ENCODE measurements around the gene ATRN. TPM values are rescaled to one million over a fixed set of nuclear protein-coding genes. Genes with fewer than 3 reads are reported as not detected.

ATRN gene
- total RNA-seq, 1 donor from 2014 or later, result 11.8 TPM

DNA sequence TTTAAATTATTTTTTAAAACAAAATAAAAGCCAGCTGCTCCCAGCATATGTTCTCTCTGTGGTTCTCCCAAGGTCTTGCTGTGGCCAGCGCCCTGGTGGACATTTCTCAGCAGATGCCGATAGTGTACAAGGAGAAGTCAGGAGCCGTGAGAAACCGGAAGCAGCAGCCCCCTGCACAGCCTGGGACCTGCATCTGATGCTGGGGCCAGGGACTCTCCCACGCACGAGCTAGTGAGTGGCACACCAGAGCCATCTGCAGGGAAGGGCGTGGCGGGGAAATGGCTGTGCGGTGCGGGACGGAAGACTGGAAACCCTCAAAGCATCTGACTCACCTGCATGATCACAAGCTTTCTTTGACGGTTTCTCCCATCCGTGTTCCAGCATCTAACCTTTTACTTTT is 175.8 kb downstream of the ATRN start:
- Mint-ChIP-seq H3K4me3 (no peak overlapping the region), H3K9me3 (no peaks in the 10 kb centered on the region), H3K36me3 (ENCODE audit: low read depth) (no peaks in the 10 kb centered on the region), H3K27me3 (no peaks in the 10 kb centered on the region), H3K4me1 (no peaks in the 10 kb centered on the region), H3K27ac (no peak overlapping the region)
- intact Hi-C loops (cut with micrococcal nuclease), result no loop called here
- no peak for DNase-seq

DNA sequence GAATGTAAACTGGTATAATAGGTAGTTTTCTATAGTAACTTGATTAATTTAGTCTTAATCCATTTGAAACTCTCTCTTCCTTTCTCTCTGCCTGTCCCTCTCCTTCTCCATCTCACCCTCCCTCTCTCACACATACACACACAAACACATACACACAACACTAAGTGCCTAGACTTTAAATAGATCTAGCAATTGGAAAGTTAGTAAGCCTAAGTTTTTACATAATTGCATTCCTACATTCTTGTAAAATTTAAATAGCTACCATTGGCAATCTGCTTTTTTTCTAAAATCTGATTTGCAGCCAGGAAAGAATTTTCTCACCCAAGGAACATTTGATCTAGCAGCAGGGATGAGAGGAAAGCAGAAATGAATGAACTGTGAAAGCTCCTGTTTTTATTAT is 176.7 kb downstream of the ATRN start:
- Mint-ChIP-seq H3K4me3 (no peak overlapping the region), H3K9me3 (no peaks in the 10 kb centered on the region), H3K4me1 (peaks cover 3% of the 10 kb centered on the region), H3K27ac (no peak overlapping the region), H3K36me3 (ENCODE audit: low read depth) (no peaks in the 10 kb centered on the region), H3K27me3 (no peaks in the 10 kb centered on the region)
- intact Hi-C loops (cut with micrococcal nuclease), result no loop called here
- DNase-seq, result no peak

DNA sequence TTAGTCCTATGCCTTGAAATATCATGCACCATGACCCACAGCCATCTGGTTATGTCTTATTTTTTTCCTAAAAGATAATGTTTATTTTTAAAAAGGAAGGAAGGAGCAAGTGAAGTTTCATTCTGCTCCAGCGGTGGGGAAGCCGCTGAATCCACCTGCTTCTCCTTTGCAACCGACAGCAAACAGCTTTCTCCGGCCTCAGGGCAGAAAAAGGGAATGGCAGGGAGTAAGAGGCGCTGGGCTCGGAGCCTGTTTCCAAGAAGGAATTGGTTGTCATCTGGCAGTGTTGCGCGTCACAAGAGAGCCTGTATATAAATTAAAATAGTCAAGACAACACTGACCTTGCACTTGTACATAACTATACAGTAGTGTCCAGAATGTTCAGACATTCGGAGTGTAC is 178.1 kb downstream of the ATRN start:
- H3K9me3 Mint-ChIP-seq, result no peaks in the 10 kb centered on the region
- no peaks in the 10 kb centered on the region for H3K36me3 Mint-ChIP-seq (ENCODE audit: low read depth)
- H3K4me1 Mint-ChIP-seq, result peaks cover 6% of the 10 kb centered on the region
- DNase-seq, result no peak
- H3K27me3 Mint-ChIP-seq, result no peaks in the 10 kb centered on the region
- no peak overlapping the region for H3K27ac Mint-ChIP-seq
- H3K4me3 Mint-ChIP-seq, result no peak overlapping the region
- intact Hi-C loops (cut with micrococcal nuclease), result no loop called here

DNA sequence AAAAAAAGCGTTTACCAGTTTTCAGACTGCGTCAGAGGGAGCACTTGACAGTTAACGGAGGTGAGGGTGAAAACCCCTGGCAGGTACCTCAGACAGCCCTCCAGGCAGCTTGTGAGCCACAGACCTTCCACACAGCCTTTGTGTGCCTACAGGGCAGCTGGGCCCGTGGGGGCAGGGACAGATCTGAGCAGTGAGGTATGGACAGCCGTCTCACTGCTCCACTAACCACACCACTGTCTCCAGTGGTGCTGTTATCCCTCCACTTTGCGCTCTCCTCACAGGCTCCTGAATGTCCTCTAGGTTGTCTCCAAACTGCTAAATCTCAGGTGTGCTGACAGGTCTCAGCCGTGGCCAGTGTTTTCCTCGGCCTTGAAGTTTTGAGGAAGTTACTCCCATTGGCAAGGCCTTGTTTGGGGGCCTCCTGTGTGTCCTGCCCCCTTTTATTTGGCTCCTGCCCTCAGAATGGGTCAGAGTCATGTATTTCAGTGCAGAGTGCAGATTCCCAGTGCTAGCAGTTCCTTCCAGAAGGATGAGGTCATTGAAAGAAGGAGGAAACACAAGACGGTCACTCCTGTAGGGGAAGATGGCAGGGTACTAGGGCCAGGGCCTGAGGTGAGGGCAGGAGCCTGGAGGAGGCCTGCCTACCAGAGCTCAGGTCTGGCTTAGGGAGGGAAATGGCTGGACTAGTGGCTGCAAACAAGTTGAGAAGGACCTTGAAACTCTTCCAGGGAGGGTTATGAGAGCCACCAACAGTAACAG is 180.6 kb downstream of the ATRN start:
- Mint-ChIP-seq H3K36me3 (ENCODE audit: low read depth) (no peaks in the 10 kb centered on the region), H3K27me3 (peaks cover 1% of the 10 kb centered on the region)

DNA sequence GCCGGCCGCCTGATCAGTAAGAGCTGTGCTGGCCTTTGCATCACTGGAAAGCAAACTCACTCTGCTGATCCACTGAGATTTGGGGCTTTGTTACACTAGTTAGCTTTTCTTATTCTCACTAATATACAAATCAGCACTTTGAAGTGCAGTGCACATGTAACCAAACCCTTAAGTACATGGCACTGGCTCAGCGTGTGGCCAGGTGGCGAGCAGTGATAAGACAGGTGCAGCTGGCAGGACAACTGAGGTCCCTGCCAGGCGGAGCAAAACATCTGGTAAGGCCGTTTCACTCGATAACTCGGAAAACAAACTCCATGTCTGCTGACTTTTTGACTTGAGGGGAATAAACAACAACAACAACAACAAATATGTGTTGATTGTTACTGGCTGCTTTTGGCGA is 181.4 kb downstream of the ATRN start:
- intact Hi-C loops (cut with micrococcal nuclease), result loop anchor here (10.0 kb wide), 1 partner anchor 87 kb away; no protein-coding TSS in a partner anchor
- Mint-ChIP-seq H3K27me3 (peaks cover 3% of the 10 kb centered on the region), H3K4me1 (peaks cover 6% of the 10 kb centered on the region), H3K9me3 (no peaks in the 10 kb centered on the region), H3K27ac (no peak overlapping the region), H3K36me3 (ENCODE audit: low read depth) (no peaks in the 10 kb centered on the region), H3K4me3 (no peak overlapping the region)
- DNase-seq, result no peak

More for the DNA sequence above, 180.6 kb downstream of the ATRN start:
- H3K4me1 Mint-ChIP-seq, result peaks cover 6% of the 10 kb centered on the region
- no peak overlapping the region for H3K4me3 Mint-ChIP-seq
- no peak overlapping the region for H3K27ac Mint-ChIP-seq
- intact Hi-C loops (cut with micrococcal nuclease), result loop anchor here (10.0 kb wide), 1 partner anchor 87 kb away; no protein-coding TSS in a partner anchor
- no peaks in the 10 kb centered on the region for H3K9me3 Mint-ChIP-seq
- DNase-seq, result no peak

DNA sequence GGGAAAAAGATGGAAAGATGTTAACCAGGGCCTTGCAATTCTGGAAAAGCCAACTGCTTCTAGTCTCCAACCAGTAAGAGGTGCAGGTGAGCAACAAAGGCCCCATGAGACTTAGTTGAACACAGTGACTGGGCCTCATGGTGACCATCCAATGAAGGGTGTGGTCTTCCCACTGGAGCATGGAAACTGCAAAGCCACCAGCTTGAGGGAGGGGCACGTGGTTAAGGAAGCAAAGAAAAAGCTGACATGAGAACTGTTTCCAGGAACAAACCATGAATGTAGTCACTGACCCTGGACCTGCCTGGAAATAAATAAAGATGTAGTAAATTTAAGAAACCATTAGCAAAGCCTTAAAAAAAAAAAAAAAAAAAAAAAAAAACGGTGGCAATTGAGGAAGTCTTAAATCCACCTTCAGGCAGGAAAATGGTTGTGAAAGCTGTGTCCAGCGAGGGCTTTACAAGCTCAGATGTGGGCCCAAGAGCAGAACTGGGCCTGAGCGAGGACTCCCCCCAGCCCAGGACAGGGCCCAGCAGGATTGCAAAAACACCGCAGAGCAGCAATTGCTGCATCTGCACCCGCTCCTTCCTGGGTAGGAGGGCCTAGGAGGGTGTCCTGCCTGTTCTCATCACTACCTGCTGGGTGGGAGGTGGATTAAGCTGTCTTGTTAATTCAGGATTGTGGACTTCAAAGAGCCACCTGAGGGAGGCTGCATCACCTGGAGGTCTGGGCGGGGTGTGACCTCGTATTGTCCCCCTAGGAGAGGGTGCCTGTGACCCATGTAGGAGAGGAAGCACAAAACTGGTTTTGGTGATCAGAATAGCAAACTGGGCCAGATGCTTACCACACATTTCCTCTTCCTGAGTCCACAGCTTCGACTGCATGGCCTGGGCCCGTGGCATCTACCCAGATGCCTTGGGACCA is 182.1 kb downstream of the ATRN start:
- Mint-ChIP-seq H3K4me1 (peaks cover 6% of the 10 kb centered on the region), H3K9me3 (no peaks in the 10 kb centered on the region), H3K36me3 (ENCODE audit: low read depth) (no peaks in the 10 kb centered on the region), H3K27ac (no peak overlapping the region), H3K27me3 (peaks cover 6% of the 10 kb centered on the region), H3K4me3 (no peak overlapping the region)
- intact Hi-C loops (cut with micrococcal nuclease), result loop anchor here (10.0 kb wide), 1 partner anchor 88 kb away; no protein-coding TSS in a partner anchor
- no peak for DNase-seq

DNA sequence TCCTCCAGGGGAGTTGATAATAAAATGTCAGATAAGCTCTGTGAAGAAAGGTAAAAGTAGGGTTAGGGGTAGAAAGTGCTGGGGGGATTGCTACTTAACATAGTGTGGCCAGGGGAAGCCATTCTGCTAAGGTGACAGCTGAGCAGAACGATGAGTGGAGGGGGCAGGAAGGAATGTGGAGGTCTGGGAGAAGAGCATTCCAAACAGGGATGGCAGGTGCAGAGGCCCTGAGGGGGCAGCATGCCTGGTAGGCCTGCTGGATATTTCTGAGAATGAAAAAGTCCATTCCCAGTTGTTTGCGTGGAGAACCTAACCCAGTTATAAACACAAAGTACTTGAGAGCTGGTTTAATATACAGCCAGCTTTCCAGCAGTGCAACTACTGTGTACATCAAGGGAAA is 183.1 kb downstream of the ATRN start:
- H3K4me3 Mint-ChIP-seq, result no peak overlapping the region
- H3K27me3 Mint-ChIP-seq, result peaks cover 10% of the 10 kb centered on the region
- peaks cover 10% of the 10 kb centered on the region for H3K4me1 Mint-ChIP-seq
- no peaks in the 10 kb centered on the region for H3K9me3 Mint-ChIP-seq
- no peak for DNase-seq
- H3K36me3 Mint-ChIP-seq (ENCODE audit: low read depth), result no peaks in the 10 kb centered on the region
- intact Hi-C loops (cut with micrococcal nuclease), result loop anchor here (10.0 kb wide), 1 partner anchor 89 kb away; no protein-coding TSS in a partner anchor
- H3K27ac Mint-ChIP-seq, result no peak overlapping the region

DNA sequence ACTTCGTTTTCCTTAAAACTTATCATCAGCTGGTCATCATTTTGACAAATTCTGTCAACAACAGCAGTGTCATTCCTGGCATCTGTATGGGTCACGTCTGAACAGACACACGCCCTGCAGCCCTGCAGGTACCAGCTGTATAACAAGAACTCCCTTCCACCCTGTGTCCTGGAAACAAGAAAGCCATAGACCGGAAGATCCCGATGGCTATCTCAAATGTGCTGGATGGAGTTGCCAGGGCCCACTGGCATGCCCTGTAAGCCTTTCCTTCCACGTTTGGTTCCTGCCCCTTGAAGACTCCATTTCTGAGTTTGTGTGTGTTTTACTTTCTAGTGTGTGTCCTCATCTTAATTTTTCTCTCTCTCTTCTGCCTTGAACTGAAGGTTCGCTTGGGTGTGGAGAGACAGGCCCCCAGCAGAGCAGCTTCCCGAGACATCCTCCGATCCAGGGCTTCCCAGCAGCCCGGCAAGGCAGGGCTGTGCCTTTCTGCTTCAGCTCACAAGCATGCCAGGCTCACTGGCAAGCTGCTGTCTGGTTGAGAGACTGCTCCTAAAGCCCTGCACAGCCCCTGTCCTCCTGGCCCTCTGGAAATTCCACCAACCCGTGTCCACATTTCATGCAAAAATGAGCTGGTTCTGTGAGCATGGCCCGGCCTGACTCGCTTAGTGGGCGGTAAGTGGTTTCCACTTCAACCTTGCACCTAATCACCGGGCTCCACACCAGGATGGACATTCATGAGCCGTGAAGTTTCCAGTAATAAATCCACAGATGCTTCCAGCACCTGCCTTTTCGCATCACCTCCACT is 183.7 kb downstream of the ATRN start:
- H3K36me3 Mint-ChIP-seq (ENCODE audit: low read depth), result no peaks in the 10 kb centered on the region
- H3K27me3 Mint-ChIP-seq, result peaks cover 15% of the 10 kb centered on the region
- DNase-seq, result no peak
- H3K4me3 Mint-ChIP-seq, result no peak overlapping the region
- H3K27ac Mint-ChIP-seq, result no peak overlapping the region
- H3K4me1 Mint-ChIP-seq, result peaks cover 15% of the 10 kb centered on the region
- intact Hi-C loops (cut with micrococcal nuclease), result loop anchor here (10.0 kb wide), 1 partner anchor 90 kb away; no protein-coding TSS in a partner anchor
- no peaks in the 10 kb centered on the region for H3K9me3 Mint-ChIP-seq

DNA sequence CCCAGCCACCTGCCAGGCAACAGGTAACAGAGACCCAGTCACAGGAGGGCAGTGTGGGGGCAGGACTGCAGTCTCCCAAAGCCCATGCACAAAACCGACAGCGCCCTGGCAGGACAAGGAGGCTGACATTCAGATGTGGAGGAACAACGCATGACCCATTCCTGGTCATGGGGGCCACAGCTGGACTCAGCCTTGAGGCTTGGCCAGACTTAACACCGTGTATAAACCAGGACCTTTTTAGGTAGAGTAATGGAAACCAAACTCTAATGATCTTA is 184.2 kb downstream of the ATRN start:
- H3K4me1 Mint-ChIP-seq, result peaks cover 15% of the 10 kb centered on the region

DNA sequence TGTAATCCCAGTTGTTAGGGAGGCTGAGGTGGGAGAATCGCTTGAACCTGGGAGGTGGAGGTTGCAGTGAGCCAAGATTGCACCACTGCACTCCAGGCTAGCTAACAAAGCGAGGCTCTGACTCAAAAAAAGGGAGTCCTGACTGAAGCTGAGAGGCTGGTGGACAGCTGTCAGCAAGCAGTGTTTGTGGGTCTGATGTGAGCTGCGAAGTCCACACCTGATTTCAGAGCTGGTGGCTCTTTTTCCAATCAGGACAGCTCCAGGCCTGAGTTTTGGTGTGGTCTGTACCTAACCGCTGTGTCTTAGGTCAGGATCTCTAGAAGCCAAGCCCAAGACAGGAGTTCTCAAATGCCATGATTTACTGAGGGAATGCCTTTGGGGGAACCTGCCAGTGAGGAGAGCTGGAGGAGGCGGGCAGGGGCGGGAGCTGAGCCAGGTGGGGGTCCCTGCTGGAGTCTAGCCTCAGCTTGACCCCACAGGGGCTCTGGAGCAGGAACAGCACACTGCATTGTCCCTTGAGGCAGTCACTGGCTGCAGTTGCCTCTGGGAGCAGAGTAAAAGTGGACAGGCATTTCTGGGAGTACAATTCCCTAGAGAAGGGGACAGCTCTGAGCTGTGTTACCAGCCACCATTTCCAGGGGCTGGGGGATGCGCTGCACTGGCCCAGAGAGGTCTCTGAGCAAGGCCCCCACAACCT is 187.3 kb downstream of the ATRN start:
- H3K36me3 Mint-ChIP-seq (ENCODE audit: low read depth), result no peaks in the 10 kb centered on the region
- intact Hi-C loops (cut with micrococcal nuclease), result loop anchor here (10.0 kb wide), 1 partner anchor 93 kb away; no protein-coding TSS in a partner anchor

More for the DNA sequence above, 184.2 kb downstream of the ATRN start:
- intact Hi-C loops (cut with micrococcal nuclease), result loop anchor here (10.0 kb wide), 1 partner anchor 90 kb away; no protein-coding TSS in a partner anchor
- Mint-ChIP-seq H3K27ac (no peak overlapping the region), H3K36me3 (ENCODE audit: low read depth) (no peaks in the 10 kb centered on the region), H3K9me3 (no peaks in the 10 kb centered on the region), H3K27me3 (peaks cover 19% of the 10 kb centered on the region), H3K4me3 (no peak overlapping the region)
- DNase-seq, result no peak

DNA sequence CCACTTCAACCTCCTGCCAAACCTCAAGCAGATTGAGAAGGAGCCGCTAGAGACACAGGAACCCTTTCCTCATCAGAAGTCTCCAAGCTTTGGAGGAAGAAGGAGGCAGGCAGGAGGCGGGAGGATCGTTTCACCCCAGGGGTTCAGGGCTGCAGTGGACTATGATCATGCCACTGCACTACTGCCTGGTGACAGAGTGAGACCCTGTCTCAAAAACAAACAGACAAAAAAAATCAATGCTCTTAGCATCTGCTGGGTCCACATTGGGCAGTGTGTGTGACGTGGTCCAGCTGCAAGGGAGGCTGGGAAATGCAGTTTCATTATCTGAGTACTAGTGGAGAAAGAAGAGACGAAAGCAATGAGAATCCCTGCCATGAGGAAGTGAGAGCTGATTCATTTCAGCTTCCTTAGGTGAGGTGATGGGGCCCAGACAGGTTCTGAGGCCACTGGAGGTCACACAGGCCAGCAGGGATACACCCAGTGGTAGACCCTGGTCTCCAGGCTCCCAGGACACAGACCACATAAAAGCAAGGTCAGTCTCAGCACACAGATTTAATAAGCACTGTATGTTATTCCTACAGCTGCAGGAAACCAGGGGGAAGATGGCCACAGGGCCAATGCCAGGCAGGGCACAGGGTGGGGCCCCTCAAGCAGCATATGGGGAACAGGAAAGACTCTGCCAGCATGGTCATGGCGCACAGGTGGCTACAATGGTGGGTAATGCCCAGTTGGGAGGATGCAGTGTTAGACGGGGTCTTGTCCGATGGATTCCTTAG is 188.1 kb downstream of the ATRN start:
- H3K4me1 Mint-ChIP-seq, result peaks cover 9% of the 10 kb centered on the region
- intact Hi-C loops (cut with micrococcal nuclease), result loop anchor here (10.0 kb wide), 1 partner anchor 94 kb away; no protein-coding TSS in a partner anchor
- DNase-seq, result peak; percentile 64
- H3K36me3 Mint-ChIP-seq (ENCODE audit: low read depth), result no peaks in the 10 kb centered on the region
- no peaks in the 10 kb centered on the region for H3K9me3 Mint-ChIP-seq
- peaks cover 45% of the 10 kb centered on the region for H3K27me3 Mint-ChIP-seq
- peak overlapping the region; percentile 40 for H3K4me3 Mint-ChIP-seq
- H3K27ac Mint-ChIP-seq, result no peak overlapping the region

More for the DNA sequence above, 187.3 kb downstream of the ATRN start:
- no peak for DNase-seq
- H3K4me3 Mint-ChIP-seq, result no peak overlapping the region
- no peak overlapping the region for H3K27ac Mint-ChIP-seq
- peaks cover 12% of the 10 kb centered on the region for H3K4me1 Mint-ChIP-seq
- H3K27me3 Mint-ChIP-seq, result peaks cover 41% of the 10 kb centered on the region
- no peaks in the 10 kb centered on the region for H3K9me3 Mint-ChIP-seq

DNA sequence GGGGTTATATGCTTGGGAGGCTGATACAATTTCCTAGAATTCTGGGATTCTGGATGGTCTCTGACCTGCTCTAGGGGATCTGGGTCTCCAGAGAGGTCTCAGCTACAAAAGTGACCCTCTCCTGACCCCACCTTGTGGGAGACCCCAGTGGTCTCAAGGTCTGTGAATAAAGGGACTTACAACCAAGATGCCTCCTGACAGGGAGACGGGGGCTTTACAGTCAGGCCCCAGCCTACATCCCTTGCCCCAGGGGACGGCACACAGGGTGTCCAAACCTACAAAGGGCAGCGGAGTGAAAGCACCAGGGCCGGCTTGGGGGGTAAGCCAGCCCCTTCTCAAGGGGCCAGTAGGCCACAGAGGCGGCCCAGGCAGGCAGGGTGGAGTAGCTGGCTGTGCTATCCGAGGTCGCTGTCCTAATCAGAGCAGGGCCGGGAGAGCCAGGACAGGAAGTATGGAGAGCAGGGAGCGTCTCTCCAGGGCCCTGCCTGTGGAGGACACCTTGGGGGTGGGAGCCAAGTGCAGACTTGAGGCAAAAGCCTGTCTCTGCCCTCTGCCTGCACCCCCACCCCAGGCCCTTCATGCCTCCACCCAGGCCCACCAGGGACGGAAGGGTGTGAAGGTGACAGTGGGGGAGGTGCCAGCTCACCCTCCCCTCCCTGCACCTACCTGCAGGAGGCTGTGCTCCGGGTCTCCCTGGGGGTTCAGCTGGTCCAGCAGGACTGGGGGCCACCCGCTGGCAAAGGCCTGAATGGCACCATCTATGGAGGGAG is 188.9 kb downstream of the ATRN start:
- H3K4me3 Mint-ChIP-seq, result peak overlapping the region; percentile 47
- DNase-seq, result no peak
- H3K36me3 Mint-ChIP-seq (ENCODE audit: low read depth), result no peaks in the 10 kb centered on the region
- no peaks in the 10 kb centered on the region for H3K9me3 Mint-ChIP-seq
- peaks cover 9% of the 10 kb centered on the region for H3K4me1 Mint-ChIP-seq
- peaks cover 49% of the 10 kb centered on the region for H3K27me3 Mint-ChIP-seq
- no peak overlapping the region for H3K27ac Mint-ChIP-seq
- intact Hi-C loops (cut with micrococcal nuclease), result loop anchor here (10.0 kb wide), 1 partner anchor 95 kb away; no protein-coding TSS in a partner anchor
